Measurements from ENCODE around the gene SFXN4. TPM values are rescaled to one million over a fixed set of nuclear protein-coding genes. Genes with fewer than 3 reads are reported as not detected.

The SFXN4 gene
- total RNA-seq, 1 experiment from 2014 or later, result 67.0 TPM

DNA sequence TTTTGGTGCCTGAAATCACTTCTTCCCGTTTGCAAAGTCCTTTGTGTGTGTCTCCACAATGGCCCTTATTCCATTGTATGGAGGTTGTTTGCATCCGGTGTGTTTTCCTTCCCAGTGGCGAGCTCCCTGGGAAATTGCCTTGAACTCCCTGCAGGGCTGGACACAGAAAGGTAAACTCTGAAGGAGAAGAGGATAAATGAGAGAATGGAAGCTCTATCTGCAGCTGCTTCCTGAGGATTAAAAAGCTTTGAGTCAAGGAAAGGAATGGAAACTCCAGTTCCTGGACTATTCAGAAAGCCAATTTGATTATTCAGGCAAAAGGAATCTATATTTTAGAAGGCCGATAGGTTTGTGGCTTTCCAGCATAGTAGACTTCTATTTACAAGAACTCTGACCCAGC, 37.5 kb upstream of the SFXN4 start:
- POLR2A ChIA-PET, result interaction anchor here (0.6 kb wide), 1 partner anchor 208 kb away, joined by 3 read pairs; no protein-coding TSS in a partner anchor
- Histone ChIP-seq H3K4me3 (ENCODE audit: low read depth in 2 of 2, low read length in 2 of 2) (no peak overlapping the region), H3K27me3 (ENCODE audit: control insufficient read depth, insufficient read depth, low read length) (no peaks in the 10 kb centered on the region), H3K27ac (ENCODE audit: low read length) (no peak overlapping the region), H3K9me3 (ENCODE audit: control insufficient read depth, insufficient read depth, low read depth, low read length) (no peaks in the 10 kb centered on the region), H3K36me3 (ENCODE audit: control insufficient read depth, insufficient read depth, low read length) (no peaks in the 10 kb centered on the region), H3K4me1 (ENCODE audit: control insufficient read depth, insufficient read depth, low read length) (peaks cover 16% of the 10 kb centered on the region)
- intact Hi-C loops (cut with micrococcal nuclease; ENCODE audit: unreplicated experiment) (loop anchor here (5.0 kb wide), 1 partner anchor 334 kb away; no protein-coding TSS in a partner anchor), in situ Hi-C loops (cut with HindIII; ENCODE audit: low pct_unique_long_range_greater_than_20kb, low sequenced_read_pairs) (no loop called here)
- TF ChIP-seq, protein P1, sequence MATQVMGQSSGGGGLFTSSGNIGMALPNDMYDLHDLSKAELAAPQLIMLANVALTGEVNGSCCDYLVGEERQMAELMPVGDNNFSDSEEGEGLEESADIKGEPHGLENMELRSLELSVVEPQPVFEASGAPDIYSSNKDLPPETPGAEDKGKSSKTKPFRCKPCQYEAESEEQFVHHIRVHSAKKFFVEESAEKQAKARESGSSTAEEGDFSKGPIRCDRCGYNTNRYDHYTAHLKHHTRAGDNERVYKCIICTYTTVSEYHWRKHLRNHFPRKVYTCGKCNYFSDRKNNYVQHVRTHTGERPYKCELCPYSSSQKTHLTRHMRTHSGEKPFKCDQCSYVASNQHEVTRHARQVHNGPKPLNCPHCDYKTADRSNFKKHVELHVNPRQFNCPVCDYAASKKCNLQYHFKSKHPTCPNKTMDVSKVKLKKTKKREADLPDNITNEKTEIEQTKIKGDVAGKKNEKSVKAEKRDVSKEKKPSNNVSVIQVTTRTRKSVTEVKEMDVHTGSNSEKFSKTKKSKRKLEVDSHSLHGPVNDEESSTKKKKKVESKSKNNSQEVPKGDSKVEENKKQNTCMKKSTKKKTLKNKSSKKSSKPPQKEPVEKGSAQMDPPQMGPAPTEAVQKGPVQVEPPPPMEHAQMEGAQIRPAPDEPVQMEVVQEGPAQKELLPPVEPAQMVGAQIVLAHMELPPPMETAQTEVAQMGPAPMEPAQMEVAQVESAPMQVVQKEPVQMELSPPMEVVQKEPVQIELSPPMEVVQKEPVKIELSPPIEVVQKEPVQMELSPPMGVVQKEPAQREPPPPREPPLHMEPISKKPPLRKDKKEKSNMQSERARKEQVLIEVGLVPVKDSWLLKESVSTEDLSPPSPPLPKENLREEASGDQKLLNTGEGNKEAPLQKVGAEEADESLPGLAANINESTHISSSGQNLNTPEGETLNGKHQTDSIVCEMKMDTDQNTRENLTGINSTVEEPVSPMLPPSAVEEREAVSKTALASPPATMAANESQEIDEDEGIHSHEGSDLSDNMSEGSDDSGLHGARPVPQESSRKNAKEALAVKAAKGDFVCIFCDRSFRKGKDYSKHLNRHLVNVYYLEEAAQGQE (IDR thresholded peaks at IDR 0.05; ENCODE audit: insufficient read depth in 1 of 2, low read depth in 2 of 2, low read length in 1 of 2), result no peak
- TF ChIP-seq TCF7L2 (IDR thresholded peaks at IDR 0.05; ENCODE audit: low read depth, low read length) (no peak), SIN3A (IDR thresholded peaks at IDR 0.05; ENCODE audit: borderline replicate concordance, insufficient read depth, low read depth, low read length) (no peak), POLR2AphosphoS5 (IDR thresholded peaks at IDR 0.05; ENCODE audit: low read depth, low read length) (no peak)
- TF ChIP-seq, protein P2, sequence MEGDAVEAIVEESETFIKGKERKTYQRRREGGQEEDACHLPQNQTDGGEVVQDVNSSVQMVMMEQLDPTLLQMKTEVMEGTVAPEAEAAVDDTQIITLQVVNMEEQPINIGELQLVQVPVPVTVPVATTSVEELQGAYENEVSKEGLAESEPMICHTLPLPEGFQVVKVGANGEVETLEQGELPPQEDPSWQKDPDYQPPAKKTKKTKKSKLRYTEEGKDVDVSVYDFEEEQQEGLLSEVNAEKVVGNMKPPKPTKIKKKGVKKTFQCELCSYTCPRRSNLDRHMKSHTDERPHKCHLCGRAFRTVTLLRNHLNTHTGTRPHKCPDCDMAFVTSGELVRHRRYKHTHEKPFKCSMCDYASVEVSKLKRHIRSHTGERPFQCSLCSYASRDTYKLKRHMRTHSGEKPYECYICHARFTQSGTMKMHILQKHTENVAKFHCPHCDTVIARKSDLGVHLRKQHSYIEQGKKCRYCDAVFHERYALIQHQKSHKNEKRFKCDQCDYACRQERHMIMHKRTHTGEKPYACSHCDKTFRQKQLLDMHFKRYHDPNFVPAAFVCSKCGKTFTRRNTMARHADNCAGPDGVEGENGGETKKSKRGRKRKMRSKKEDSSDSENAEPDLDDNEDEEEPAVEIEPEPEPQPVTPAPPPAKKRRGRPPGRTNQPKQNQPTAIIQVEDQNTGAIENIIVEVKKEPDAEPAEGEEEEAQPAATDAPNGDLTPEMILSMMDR (IDR thresholded peaks at IDR 0.05), result no peak
- DNase-seq (ENCODE audit: low read depth, low spot score) (no peak), ATAC-seq (no peak)
- no TSS peak for BruUV-seq (replicated peaks)
- CTCF ChIA-PET, result interaction anchor here (1.3 kb wide), 1 partner anchor 242 kb away, joined by 4 read pairs; no protein-coding TSS in a partner anchor

DNA sequence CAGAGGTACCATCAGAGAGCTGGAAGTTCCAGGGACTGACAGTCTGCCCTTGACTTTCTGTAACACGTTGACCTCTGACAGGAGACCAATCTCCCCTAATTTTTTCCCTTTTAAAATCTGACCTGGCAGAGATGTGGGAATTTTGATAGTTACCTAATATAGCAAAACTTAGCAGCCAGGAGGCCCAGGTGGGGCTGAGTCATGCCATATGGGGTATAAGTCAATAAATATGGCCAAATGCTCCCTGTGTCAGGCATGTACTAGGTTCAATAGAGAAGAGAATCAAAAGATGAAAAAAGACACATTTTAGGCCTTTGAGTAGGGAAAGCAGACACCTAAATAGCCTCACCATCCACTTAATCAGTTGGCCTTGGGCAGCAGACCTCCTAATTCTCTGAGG, 35.7 kb upstream of the SFXN4 start:
- ATAC-seq (no peak), DNase-seq (ENCODE audit: low read depth, low spot score) (no peak)
- in situ Hi-C loops (cut with HindIII; ENCODE audit: low pct_unique_long_range_greater_than_20kb, low sequenced_read_pairs), result no loop called here
- H3K27me3 ChIP-seq (ENCODE audit: control insufficient read depth, insufficient read depth, low read length), result no peaks in the 10 kb centered on the region
- H3K36me3 ChIP-seq (ENCODE audit: control insufficient read depth, insufficient read depth, low read length), result no peaks in the 10 kb centered on the region
- POLR2A ChIA-PET, result interaction anchor here (0.6 kb wide), 1 partner anchor 341 kb away, joined by 5 read pairs; the partner anchor contains the start of gene RGS10
- intact Hi-C loops (cut with micrococcal nuclease; ENCODE audit: unreplicated experiment), result loop anchor here (5.0 kb wide), 1 partner anchor 336 kb away; no protein-coding TSS in a partner anchor
- CTCF ChIA-PET, result no interaction called here
- TF ChIP-seq, protein P1 (IDR thresholded peaks at IDR 0.05; ENCODE audit: insufficient read depth in 1 of 2, low read depth in 2 of 2, low read length in 1 of 2), result no peak
- TF ChIP-seq TCF7L2 (IDR thresholded peaks at IDR 0.05; ENCODE audit: low read depth, low read length) (no peak), POLR2AphosphoS5 (IDR thresholded peaks at IDR 0.05; ENCODE audit: low read depth, low read length) (no peak), SIN3A (IDR thresholded peaks at IDR 0.05; ENCODE audit: borderline replicate concordance, insufficient read depth, low read depth, low read length) (no peak)
- TF ChIP-seq, protein P2 (IDR thresholded peaks at IDR 0.05), result no peak; the same call in 1 of the 2 replicates
- no peak overlapping the region for H3K27ac ChIP-seq (ENCODE audit: low read length)
- no peaks in the 10 kb centered on the region for H3K9me3 ChIP-seq (ENCODE audit: control insufficient read depth, insufficient read depth, low read depth, low read length)
- BruUV-seq (replicated peaks), result no TSS peak
- H3K4me1 ChIP-seq (ENCODE audit: control insufficient read depth, insufficient read depth, low read length), result peaks cover 14% of the 10 kb centered on the region
- H3K4me3 ChIP-seq (ENCODE audit: low read depth in 2 of 2, low read length in 2 of 2), result no peak overlapping the region

Data from Panc1 (cell line).